ENCODE measurements around the gene DNAJC3.

Gene DNAJC3

DNA sequence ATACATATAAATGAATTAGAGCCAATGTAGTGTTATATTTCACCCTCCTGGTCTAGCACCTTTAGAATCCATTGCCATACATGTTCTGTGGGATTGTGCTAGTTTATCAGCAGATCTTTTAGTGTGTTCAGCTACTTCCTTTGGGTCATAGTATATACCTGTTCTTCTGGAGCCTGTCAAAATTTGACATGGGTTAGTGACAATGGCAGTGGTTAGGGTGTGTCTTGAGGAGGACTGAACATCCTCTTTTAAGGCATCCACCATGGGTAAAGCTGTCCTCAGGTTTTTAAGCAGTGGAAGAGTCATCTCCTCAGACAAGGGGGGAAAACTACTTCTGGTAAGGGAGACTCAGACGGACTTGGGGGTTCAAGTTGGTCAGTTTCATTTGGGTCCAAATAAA lies 29.4 kb downstream of the DNAJC3 start:
- no peak overlapping the region for H3K4me3 ChIP-seq (replicated peaks; ENCODE audit: low read depth, low read length)
- H3K27me3 ChIP-seq (replicated peaks; ENCODE audit: control insufficient read depth, insufficient read depth, low read length) = no peaks in the 10 kb centered on the region
- TF ChIP-seq, protein P1, sequence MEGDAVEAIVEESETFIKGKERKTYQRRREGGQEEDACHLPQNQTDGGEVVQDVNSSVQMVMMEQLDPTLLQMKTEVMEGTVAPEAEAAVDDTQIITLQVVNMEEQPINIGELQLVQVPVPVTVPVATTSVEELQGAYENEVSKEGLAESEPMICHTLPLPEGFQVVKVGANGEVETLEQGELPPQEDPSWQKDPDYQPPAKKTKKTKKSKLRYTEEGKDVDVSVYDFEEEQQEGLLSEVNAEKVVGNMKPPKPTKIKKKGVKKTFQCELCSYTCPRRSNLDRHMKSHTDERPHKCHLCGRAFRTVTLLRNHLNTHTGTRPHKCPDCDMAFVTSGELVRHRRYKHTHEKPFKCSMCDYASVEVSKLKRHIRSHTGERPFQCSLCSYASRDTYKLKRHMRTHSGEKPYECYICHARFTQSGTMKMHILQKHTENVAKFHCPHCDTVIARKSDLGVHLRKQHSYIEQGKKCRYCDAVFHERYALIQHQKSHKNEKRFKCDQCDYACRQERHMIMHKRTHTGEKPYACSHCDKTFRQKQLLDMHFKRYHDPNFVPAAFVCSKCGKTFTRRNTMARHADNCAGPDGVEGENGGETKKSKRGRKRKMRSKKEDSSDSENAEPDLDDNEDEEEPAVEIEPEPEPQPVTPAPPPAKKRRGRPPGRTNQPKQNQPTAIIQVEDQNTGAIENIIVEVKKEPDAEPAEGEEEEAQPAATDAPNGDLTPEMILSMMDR (IDR thresholded peaks at IDR 0.05; ENCODE audit: insufficient read depth, low read length, poor library complexity, severe bottlenecking) = no peak
- peaks cover 5% of the 10 kb centered on the region for H3K36me3 ChIP-seq (ENCODE audit: control insufficient read depth, insufficient read depth, low read length)
- DNase-seq (ENCODE audit: extremely low read depth, insufficient read length) = no peak

- TF ChIP-seq, protein P1 (IDR thresholded peaks at IDR 0.05; ENCODE audit: insufficient read depth, low read length, poor library complexity, severe bottlenecking) = no peak
- Histone ChIP-seq H3K27me3 (replicated peaks; ENCODE audit: control insufficient read depth, insufficient read depth, low read length) (no peaks in the 10 kb centered on the region), H3K36me3 (ENCODE audit: control insufficient read depth, insufficient read depth, low read length) (peaks cover 5% of the 10 kb centered on the region), H3K4me3 (replicated peaks; ENCODE audit: low read depth, low read length) (no peak overlapping the region)
- DNase-seq (ENCODE audit: extremely low read depth, insufficient read length) = no peak
Measured at GRCh38 chr13:95707035-95707434, 30.1 kb downstream of the DNAJC3 start.

- Histone ChIP-seq H3K4me3 (replicated peaks; ENCODE audit: low read depth, low read length) (no peak overlapping the region), H3K27me3 (replicated peaks; ENCODE audit: control insufficient read depth, insufficient read depth, low read length) (no peaks in the 10 kb centered on the region), H3K36me3 (ENCODE audit: control insufficient read depth, insufficient read depth, low read length) (peaks cover 5% of the 10 kb centered on the region)
- no peak for DNase-seq (ENCODE audit: extremely low read depth, insufficient read length)
- TF ChIP-seq, protein P1 (IDR thresholded peaks at IDR 0.05; ENCODE audit: insufficient read depth, low read length, poor library complexity, severe bottlenecking) = no peak
Measured at GRCh38 chr13:95707442-95708390, 30.8 kb downstream of the DNAJC3 start.

GRCh38 chr13:95708391-95708774 lies 31.4 kb downstream of the DNAJC3 start:
- Histone ChIP-seq H3K27me3 (replicated peaks; ENCODE audit: control insufficient read depth, insufficient read depth, low read length) (no peaks in the 10 kb centered on the region), H3K4me3 (replicated peaks; ENCODE audit: low read depth, low read length) (no peak overlapping the region), H3K36me3 (ENCODE audit: control insufficient read depth, insufficient read depth, low read length) (peaks cover 5% of the 10 kb centered on the region)
- DNase-seq (ENCODE audit: extremely low read depth, insufficient read length) = no peak
- TF ChIP-seq, protein P1 (IDR thresholded peaks at IDR 0.05; ENCODE audit: insufficient read depth, low read length, poor library complexity, severe bottlenecking) = no peak

GRCh38 chr13:95708811-95709500 lies 32.0 kb downstream of the DNAJC3 start:
- H3K36me3 ChIP-seq (ENCODE audit: control insufficient read depth, insufficient read depth, low read length) = peaks cover 9% of the 10 kb centered on the region
- TF ChIP-seq, protein P1 (IDR thresholded peaks at IDR 0.05; ENCODE audit: insufficient read depth, low read length, poor library complexity, severe bottlenecking) = no peak
- no peak for DNase-seq (ENCODE audit: extremely low read depth, insufficient read length)

More at GRCh38 chr13:95708811-95709500, 32.0 kb downstream of the DNAJC3 start:
- Histone ChIP-seq H3K27me3 (replicated peaks; ENCODE audit: control insufficient read depth, insufficient read depth, low read length) (no peaks in the 10 kb centered on the region), H3K4me3 (replicated peaks; ENCODE audit: low read depth, low read length) (no peak overlapping the region)

All from GM06990 (cell line).